ENCODE results near the gene SDCBP2.

- TF ChIP-seq SP1 (IDR thresholded peaks at IDR 0.05) (no peak), FOXK2 (IDR thresholded peaks at IDR 0.05) (no peak), ARNT (IDR thresholded peaks at IDR 0.05) (no peak), ZNF384 (IDR thresholded peaks at IDR 0.05) (no peak), L3MBTL2 (conservative IDR thresholded peaks at IDR 0.05) (no peak), BHLHE40 (IDR thresholded peaks at IDR 0.05; ENCODE audit: borderline replicate concordance) (no peak), SUZ12 (IDR thresholded peaks at IDR 0.05) (no peak), FOXM1 (IDR thresholded peaks at IDR 0.05; ENCODE audit: borderline replicate concordance) (no peak), TARDBP (IDR thresholded peaks at IDR 0.05) (no peak), NFRKB (IDR thresholded peaks at IDR 0.05) (no peak), PKNOX1 (IDR thresholded peaks at IDR 0.05) (no peak), LEF1 (IDR thresholded peaks at IDR 0.05; ENCODE audit: borderline replicate concordance) (no peak), CTBP1 (IDR thresholded peaks at IDR 0.05; ENCODE audit: borderline replicate concordance) (no peak), FOXA1 (IDR thresholded peaks at IDR 0.05) (no peak)
Observed at GRCh38 chr20:1368448-1369199, 39.7 kb upstream of the SDCBP2 start.

Data from HEK293T (cell line).